Cardiac fibroblast (primary cell): ENCODE measurements around the gene TFE3.
A peak's percentile ranks its signal among the peaks of the same experiment; 100 is the strongest.

Experiments
- DNase-seq, 2 donors: peaks; one replicate each; pipeline versions ENCODE4 v3.0.0 to v3.0.0-alpha.2; 2010; ENCODE audit warnings: low read depth in 2 of 2
- H3K4me3 ChIP-seq, 2 donors: replicated peaks in 1 of 2; 1 replicate in 1 of 2; 2 replicates in 1 of 2; pipeline ENCODE4 v1.5.1; 2011; ENCODE audit warnings: low read depth in 2 of 2, low read length in 2 of 2, mild to moderate bottlenecking in 2 of 2, moderate library complexity in 1 of 2
- CTCF ChIP-seq: IDR thresholded peaks from one replicate; pipeline ENCODE4 v1.5.1; 2011; ENCODE audit warnings: low read depth, mild to moderate bottlenecking, low read length, inconsistent platforms

Gene TFE3, protein sequence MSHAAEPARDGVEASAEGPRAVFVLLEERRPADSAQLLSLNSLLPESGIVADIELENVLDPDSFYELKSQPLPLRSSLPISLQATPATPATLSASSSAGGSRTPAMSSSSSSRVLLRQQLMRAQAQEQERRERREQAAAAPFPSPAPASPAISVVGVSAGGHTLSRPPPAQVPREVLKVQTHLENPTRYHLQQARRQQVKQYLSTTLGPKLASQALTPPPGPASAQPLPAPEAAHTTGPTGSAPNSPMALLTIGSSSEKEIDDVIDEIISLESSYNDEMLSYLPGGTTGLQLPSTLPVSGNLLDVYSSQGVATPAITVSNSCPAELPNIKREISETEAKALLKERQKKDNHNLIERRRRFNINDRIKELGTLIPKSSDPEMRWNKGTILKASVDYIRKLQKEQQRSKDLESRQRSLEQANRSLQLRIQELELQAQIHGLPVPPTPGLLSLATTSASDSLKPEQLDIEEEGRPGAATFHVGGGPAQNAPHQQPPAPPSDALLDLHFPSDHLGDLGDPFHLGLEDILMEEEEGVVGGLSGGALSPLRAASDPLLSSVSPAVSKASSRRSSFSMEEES

GRCh38 chrX:49043220-49043986 lies at the start of gene TFE3:
TFE3 (minus strand) TSS chrX:49043357; CDS start chrX:49043226, 131 bp downstream.
- DNase-seq, result peak; percentile 99
- H3K4me3 ChIP-seq, result peak within 1 kb of the TSS; percentile 59 to 73
- TF ChIP-seq CTCF, result peak; percentile 45

GRCh38 chrX:49089553-49089952 lies 46.4 kb upstream of the TFE3 start:
- DNase-seq, result no peak
- no peak for TF ChIP-seq CTCF
- H3K4me3 ChIP-seq, result no peak overlapping the region

DNA sequence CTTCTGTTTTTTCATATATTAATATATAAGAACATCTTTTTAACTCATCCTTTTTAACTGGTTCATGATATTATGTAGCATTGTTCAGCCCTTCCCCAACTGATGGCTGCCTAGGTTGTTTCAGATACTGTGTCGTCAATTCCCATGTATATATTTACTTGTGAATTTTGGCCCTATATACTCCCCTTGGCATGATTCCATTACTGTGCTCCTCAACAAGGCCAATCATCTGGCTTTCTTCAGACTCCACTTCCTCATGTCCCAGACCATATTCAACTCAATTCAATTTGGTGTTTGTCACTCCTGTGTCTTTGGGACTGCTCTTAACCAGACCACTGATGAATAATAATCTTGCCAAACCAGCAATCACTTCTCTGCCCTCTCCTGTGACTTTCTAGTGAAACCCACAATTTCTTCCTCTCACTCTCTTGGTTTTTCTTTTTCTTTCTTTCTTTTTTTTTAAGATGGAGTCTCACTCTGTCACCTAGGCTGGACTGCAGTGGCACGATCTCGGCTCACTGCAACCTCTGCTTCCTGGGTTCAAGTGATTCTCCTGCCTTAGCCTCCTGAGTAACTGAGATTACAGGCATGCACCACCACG lies 39.2 kb upstream of the TFE3 start:
- H3K4me3 ChIP-seq, result no peak overlapping the region
- DNase-seq, result no peak
- no peak for TF ChIP-seq CTCF

- TF ChIP-seq CTCF, result no peak
- H3K4me3 ChIP-seq, result peak within 1 kb of the TSS; percentile 61 to 66
- DNase-seq, result peak; percentile 69 to 75
These were observed 36.6 kb upstream of the TFE3 start, which contains the start of gene WDR45 for GRCh38 chrX:49079489-49080428. WDR45 (minus strand) TSS chrX:49079887; CDS start chrX:49078095, 1,792 bp downstream.

DNA sequence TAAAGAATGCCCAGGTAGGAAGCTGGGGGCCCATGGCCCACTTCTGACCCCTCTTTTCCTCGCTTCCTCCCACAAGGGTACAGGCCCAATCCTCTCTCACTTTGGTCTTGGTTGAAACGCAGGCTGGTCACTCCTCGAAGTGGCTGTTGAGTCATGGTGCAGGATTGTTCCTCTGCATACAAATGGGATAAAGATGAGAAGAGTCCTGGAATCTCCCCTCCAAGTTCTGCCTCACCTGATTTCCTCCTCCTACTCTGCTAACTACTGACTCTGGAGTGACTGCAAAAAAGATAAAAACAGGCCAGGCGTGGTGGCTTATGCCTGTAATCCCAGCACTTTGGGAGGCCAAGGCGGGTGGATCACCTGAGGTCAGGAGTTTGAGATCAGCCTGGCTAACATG lies 34.8 kb upstream of the TFE3 start:
- DNase-seq, result no peak
- no peak overlapping the region for H3K4me3 ChIP-seq
- no peak for TF ChIP-seq CTCF
